ENCODE measurements around the gene LHFPL2.

GRCh38 chr5:78519198-78519941 lies 129.2 kb downstream of the LHFPL2 start:
- no peak for TF ChIP-seq SUZ12 (IDR thresholded peaks at IDR 0.05)
- TF ChIP-seq FOXM1 (IDR thresholded peaks at IDR 0.05; ENCODE audit: borderline replicate concordance), result no peak
- TF ChIP-seq TARDBP (IDR thresholded peaks at IDR 0.05), result no peak
- no peak for TF ChIP-seq NFRKB (IDR thresholded peaks at IDR 0.05)
- TF ChIP-seq ELF4 (IDR thresholded peaks at IDR 0.05), result no peak
- no peak for TF ChIP-seq SP1 (IDR thresholded peaks at IDR 0.05)
- TF ChIP-seq FOXK2 (IDR thresholded peaks at IDR 0.05), result no peak
- TF ChIP-seq ZNF384 (IDR thresholded peaks at IDR 0.05), result no peak
- TF ChIP-seq LEF1 (IDR thresholded peaks at IDR 0.05; ENCODE audit: borderline replicate concordance), result no peak
- no peak for TF ChIP-seq BHLHE40 (IDR thresholded peaks at IDR 0.05; ENCODE audit: borderline replicate concordance)
- TF ChIP-seq PKNOX1 (IDR thresholded peaks at IDR 0.05), result no peak
- no peak for TF ChIP-seq HDGF (IDR thresholded peaks at IDR 0.05; ENCODE audit: borderline replicate concordance)
- no peak for TF ChIP-seq ARNT (IDR thresholded peaks at IDR 0.05)
- no peak for TF ChIP-seq FOXA1 (IDR thresholded peaks at IDR 0.05)
